Superior temporal gyrus (tissue), 1 donor: Measurements from ENCODE around the gene VEGFA.

Experiments used
- DNase-seq: peaks from one replicate; pipeline ENCODE4 v3.0.0-alpha.2; 2016; ENCODE audit errors: extremely low spot score

The VEGFA gene

GRCh38 chr6:43821101-43821886, 51.3 kb downstream of the VEGFA start:
- DNase-seq = no peak

- DNase-seq = no peak
These were observed 53.4 kb downstream of the VEGFA start for GRCh38 chr6:43823390-43823789.

- no peak for DNase-seq
These were observed 54.1 kb downstream of the VEGFA start for GRCh38 chr6:43823879-43824702.

DNA sequence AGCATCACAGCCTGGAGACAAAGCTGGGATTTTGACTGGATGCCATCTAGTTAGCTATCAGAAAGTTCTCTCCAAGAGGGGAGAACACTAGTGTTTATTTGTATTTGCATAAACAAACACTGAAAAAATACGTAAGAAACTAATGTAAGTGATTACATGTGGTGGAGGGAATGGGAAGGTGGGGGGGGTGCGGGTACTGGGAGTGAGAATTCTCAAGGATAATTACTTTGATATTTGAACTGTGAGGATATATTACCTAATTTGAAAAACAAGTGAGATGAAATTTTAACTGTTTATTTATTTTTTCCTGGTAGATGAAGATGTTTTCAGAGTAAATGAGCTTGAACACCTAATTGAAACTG, 54.7 kb downstream of the VEGFA start:
- DNase-seq = no peak

DNA sequence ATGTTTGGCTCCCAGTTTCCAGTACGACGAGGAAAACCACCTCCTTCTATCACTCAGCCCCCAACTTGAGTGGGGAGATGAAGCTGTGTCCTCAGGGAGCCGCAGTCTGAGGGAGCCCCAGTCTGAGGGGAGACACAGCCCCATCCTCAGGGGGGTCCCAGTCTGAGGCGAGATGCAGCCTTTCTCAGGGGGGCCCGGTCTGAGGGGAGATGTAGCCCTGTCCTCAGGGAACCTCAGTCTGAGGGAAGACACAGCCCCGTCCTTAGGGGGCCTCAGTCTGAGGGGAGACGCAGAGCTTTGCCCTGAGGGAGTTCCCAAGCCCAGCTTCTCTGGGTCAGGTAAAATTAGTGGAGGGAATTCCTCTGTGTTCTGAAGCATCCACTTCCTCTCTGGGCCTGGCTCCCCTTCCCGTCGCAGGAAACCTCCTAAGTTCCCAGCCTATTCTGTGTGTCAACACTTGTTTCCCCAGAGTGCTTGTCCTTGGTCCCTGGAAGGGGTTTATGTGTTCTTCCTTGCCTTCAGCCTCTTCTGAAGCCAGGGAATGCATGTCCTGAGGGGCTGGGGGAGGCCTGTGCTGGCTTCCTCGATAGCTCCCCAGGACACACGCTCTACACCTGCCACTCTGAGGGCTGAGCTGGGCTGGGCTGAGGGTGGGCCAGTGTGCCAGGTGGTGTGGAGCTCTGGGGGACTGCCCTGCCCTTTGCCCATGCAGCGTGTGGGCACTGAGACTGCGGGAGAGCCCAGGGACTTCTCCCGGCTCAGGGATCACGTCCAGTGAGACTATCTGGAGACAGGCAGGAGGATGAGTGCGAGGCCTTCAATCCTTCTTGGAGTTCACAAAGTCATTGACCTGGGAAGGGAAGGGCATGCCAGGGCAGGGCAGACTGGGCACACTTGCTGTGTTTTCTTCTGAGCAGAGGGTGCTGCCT, 55.4 kb downstream of the VEGFA start:
- DNase-seq = no peak

GRCh38 chr6:43826730-43827129, 56.7 kb downstream of the VEGFA start:
- no peak for DNase-seq

DNA sequence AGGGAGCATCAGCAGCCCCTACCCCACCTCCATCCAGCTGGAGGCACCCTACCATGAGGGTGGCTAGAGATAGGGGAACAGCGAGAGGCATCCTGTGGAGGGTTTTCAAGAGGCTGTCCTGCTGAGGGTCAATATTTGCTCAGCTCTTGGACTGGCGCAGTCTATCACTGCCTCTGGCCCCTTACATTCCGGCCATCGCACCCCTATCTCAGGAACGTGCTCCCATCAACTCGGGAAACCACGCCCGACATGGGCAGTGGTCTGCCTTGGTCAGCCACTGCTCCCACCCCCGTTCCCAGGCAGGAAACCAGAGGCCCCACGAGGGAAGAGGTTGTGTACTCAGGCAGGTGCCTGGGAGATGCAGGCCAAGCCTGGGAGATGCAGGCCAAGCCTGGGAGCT, 57.9 kb downstream of the VEGFA start:
- no peak for DNase-seq

- DNase-seq = no peak
These were observed 58.7 kb downstream of the VEGFA start for GRCh38 chr6:43828711-43829110.

DNA sequence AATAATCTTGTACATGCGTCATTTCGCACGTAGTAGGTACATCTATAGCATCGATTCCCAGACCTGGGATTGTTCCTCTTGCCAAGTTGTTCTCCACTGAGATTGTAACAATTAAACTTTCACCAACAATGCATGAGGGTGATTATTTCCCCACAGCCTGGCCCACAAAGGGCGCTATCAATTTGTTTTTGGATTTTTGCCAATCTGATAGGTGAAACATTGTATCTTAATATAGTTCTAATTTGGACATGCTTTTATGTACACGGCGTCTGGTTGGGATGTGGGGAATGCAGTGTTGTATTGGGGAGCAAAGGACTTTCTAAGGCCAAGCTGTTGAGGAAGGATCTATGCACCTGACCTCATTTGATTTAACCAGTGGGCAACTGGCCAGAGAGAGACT, 59.5 kb downstream of the VEGFA start:
- DNase-seq = no peak

DNA sequence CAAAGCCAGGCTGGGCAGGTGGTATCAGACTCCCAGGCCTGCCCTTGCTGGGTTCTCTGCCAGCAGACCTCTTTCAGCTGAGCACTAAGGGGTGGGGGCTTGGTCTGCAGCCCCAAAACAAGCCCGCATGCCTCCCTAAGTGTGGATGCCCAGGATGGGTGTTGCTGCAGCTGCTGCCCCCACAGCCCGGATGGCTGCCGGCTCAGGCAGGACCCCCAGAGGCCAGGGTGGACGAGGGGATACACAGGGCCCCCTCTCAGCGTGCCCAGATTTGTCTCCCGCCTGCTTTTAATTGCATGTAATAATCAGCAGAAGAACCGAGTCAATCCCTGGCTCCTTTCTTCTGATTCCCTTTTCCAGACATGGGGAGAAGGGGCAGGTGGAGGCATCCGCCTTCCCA, 60.8 kb downstream of the VEGFA start:
- no peak for DNase-seq

DNA sequence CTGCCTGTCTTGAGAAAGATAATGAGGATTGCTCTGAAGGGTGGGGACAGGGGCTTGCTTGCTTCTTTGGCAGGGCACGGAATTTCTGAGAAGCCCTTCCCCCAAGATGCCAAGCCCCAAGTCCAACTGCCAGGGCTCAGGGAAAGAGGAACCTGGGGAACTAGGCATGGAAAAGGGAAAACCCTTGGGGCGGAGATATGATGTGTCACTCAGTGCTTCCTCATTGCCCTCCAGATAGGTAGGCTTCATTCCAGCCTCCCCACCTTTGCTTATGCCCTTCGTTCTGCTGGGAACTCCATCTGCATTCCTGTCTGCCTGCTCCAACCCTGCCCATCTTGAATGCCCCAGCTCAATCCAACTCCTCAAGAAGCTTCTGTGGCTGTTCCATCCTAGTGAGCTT, 61.2 kb downstream of the VEGFA start:
- no peak for DNase-seq

GRCh38 chr6:43833223-43833995, 63.4 kb downstream of the VEGFA start:
- no peak for DNase-seq

DNA sequence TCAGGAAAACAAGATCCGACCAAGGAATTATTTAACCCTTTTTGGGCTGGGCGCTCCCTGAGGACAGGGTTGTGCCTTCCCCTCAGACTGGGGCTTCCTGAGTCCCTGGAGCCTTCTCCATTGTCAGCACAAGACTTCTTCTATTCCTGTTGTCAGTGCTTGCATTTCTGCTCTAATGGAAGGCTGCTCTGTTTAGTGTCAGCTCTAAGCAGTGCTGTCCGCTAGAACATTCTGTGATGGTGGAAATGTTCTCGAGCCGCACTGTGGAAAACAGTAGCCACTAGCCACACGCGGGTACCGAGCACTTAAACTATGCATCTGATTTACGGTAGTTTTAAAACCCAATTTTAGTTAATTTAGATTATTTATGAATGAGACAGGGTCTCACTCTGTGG, 64.0 kb downstream of the VEGFA start:
- no peak for DNase-seq

- no peak for DNase-seq
These were observed 64.6 kb downstream of the VEGFA start for GRCh38 chr6:43834528-43835155.

- no peak for DNase-seq
These were observed 65.9 kb downstream of the VEGFA start for GRCh38 chr6:43835872-43836419.
